GM23338 (cell line): ENCODE measurements around the gene RIN3. TPM values are rescaled to one million over a fixed set of nuclear protein-coding genes. Genes with fewer than 3 reads are reported as not detected.

Experiments
- ATAC-seq: fragments of 200-7000 bp; cut with Tn5 transposase; 3 replicates; pipeline ENCODE4 v1.9.1; 2020
- DNase-seq: peaks from one replicate; pipeline ENCODE4 v3.0.0-alpha.2; 2015; ENCODE audit warnings: low spot score
- H2AFZ ChIP-seq: fragments of 200-600 bp; sonication (generic); 2 replicates; pipeline ENCODE4 v1.8.0; 2016; ENCODE audit warnings: antibody characterized with exemption, mild to moderate bottlenecking, moderate library complexity
- H3F3A ChIP-seq: fragments of 200-600 bp; sonication (generic); replicated peaks from 2 replicates; pipeline ENCODE4 v1.8.0; 2017; ENCODE audit warnings: antibody characterized with exemption, mixed run types, low read depth
- H3K27ac ChIP-seq: fragments of 200-600 bp; sonication (generic); 2 replicates; pipeline ENCODE4 v1.6.1; 2016; ENCODE audit warnings: low read depth
- H3K27me3 ChIP-seq: fragments of 200-600 bp; sonication (generic); 2 replicates; pipeline ENCODE4 v1.8.0; 2016; ENCODE audit warnings: mild to moderate bottlenecking, mixed run types, moderate library complexity; ENCODE audit not compliant: insufficient read depth
- H3K36me3 ChIP-seq: fragments of 200-600 bp; sonication (generic); 2 replicates; pipeline ENCODE4 v1.8.0; 2016; ENCODE audit warnings: mild to moderate bottlenecking; ENCODE audit not compliant: insufficient read depth
- H3K4me1 ChIP-seq: fragments of 200-600 bp; sonication (generic); 2 replicates; pipeline ENCODE4 v1.8.0; 2016; ENCODE audit warnings: mild to moderate bottlenecking, moderate library complexity; ENCODE audit not compliant: insufficient read depth
- H3K4me2 ChIP-seq: fragments of 200-600 bp; sonication (generic); 2 replicates; pipeline ENCODE4 v1.7.1; 2017; ENCODE audit warnings: mixed run types
- H3K4me3 ChIP-seq: fragments of 200-600 bp; sonication (generic); 2 replicates; pipeline ENCODE4 v1.6.1; 2016; ENCODE audit warnings: mixed run types
- H3K79me2 ChIP-seq: fragments of 200-600 bp; sonication (generic); replicated peaks from 2 replicates; pipeline ENCODE4 v1.8.0; 2017; ENCODE audit warnings: mild to moderate bottlenecking; ENCODE audit not compliant: insufficient read depth
- H3K9me2 ChIP-seq: fragments of 200-600 bp; sonication (generic); 2 replicates; pipeline ENCODE4 v1.8.0; 2017; ENCODE audit not compliant: insufficient read depth
- H4K20me1 ChIP-seq: fragments of 200-600 bp; sonication (generic); replicated peaks from 2 replicates; pipeline ENCODE4 v1.8.0; 2017; ENCODE audit warnings: mild to moderate bottlenecking; ENCODE audit not compliant: insufficient read depth
- H3K27ac Mint-ChIP-seq: 2 replicates; pipeline ENCODE4 v1.8.0; 2020; ENCODE audit warnings: inconsistent platforms, mild to moderate bottlenecking, moderate library complexity, mixed read lengths
- H3K27me3 Mint-ChIP-seq: 3 replicates; pipeline ENCODE4 v1.8.0; 2022; ENCODE audit warnings: low read depth, mild to moderate bottlenecking, moderate library complexity, mixed read lengths, inconsistent platforms; ENCODE audit not compliant: insufficient read depth, poor library complexity
- H3K36me3 Mint-ChIP-seq: 3 replicates; pipeline ENCODE4 v1.8.0; 2021; ENCODE audit warnings: low read depth, mild to moderate bottlenecking, inconsistent platforms, moderate library complexity, mixed read lengths
- H3K4me1 Mint-ChIP-seq: 3 replicates; pipeline ENCODE4 v1.8.0; 2020; ENCODE audit warnings: mild to moderate bottlenecking, inconsistent platforms, mixed read lengths
- H3K4me3 Mint-ChIP-seq: 3 replicates; pipeline ENCODE4 v1.8.0; 2021; ENCODE audit warnings: moderate library complexity, mild to moderate bottlenecking, inconsistent platforms, mixed read lengths
- H3K9me3 Mint-ChIP-seq: 3 replicates; pipeline ENCODE4 v1.8.0; 2020; ENCODE audit warnings: moderate library complexity, mild to moderate bottlenecking, inconsistent platforms, mixed read lengths
- CREB1 ChIP-seq: fragments of 250-450 bp; sonication (Bioruptor Pico); IDR thresholded peaks from 2 replicates; pipeline ENCODE4 v1.5.0; 2020; ENCODE audit warnings: low read depth, mild to moderate bottlenecking, moderate library complexity
- CTCF ChIP-seq, 2 experiments: fragments of 200-600 bp in 1 of 2; sonication (generic) in 1 of 2; conservative IDR thresholded peaks; 2 replicates each; pipeline versions ENCODE4 v1.5.1 to v1.6.1; 2016 to 2017; ENCODE audit warnings: antibody characterized with exemption in 2 of 2, low read depth in 2 of 2, mild to moderate bottlenecking in 2 of 2, moderate library complexity in 1 of 2
- EZH2 ChIP-seq: fragments of 200-600 bp; sonication (generic); IDR thresholded peaks from one replicate; pipeline ENCODE4 v1.8.0; 2017; ENCODE audit warnings: antibody characterized with exemption, mild to moderate bottlenecking, low read depth; ENCODE audit not compliant: unreplicated experiment
- EZH2phosphoT487 ChIP-seq: fragments of 200-600 bp; sonication (generic); IDR thresholded peaks from one replicate; pipeline ENCODE4 v1.8.1; 2018; ENCODE audit warnings: antibody characterized with exemption; ENCODE audit not compliant: unreplicated experiment
- JUNB ChIP-seq: IDR thresholded peaks from one replicate; pipeline ENCODE4 v1.6.1; 2016; ENCODE audit warnings: antibody characterized with exemption; ENCODE audit not compliant: unreplicated experiment
- NANOG ChIP-seq: IDR thresholded peaks from 2 replicates; pipeline ENCODE4 v1.6.1; 2016; ENCODE audit warnings: antibody characterized with exemption, borderline replicate concordance
- POLR2AphosphoS5 ChIP-seq: IDR thresholded peaks from 2 replicates; pipeline ENCODE4 v1.6.1; 2016; ENCODE audit warnings: antibody characterized with exemption, low read depth
- REST ChIP-seq: IDR thresholded peaks from one replicate; pipeline ENCODE4 v1.6.1; 2018; ENCODE audit warnings: antibody characterized with exemption; ENCODE audit not compliant: unreplicated experiment
- STAT1 ChIP-seq: IDR thresholded peaks from one replicate; pipeline ENCODE4 v1.6.1; 2016; ENCODE audit warnings: antibody characterized with exemption; ENCODE audit not compliant: unreplicated experiment
- ZNF114 ChIP-seq: fragments of 250-450 bp; sonication (Bioruptor Pico); IDR thresholded peaks from 2 replicates; pipeline ENCODE4 v1.5.0; 2020; ENCODE audit warnings: mild to moderate bottlenecking, moderate library complexity
- ZNF331 ChIP-seq: fragments of 250-450 bp; sonication (Bioruptor Pico); IDR thresholded peaks from 2 replicates; pipeline ENCODE4 v1.5.0; 2020; ENCODE audit warnings: low read depth, mild to moderate bottlenecking, moderate library complexity
- polyA plus RNA-seq: library from polyadenylated mRNA; unstranded; fragments of >200 nt; fragmentation: Nextera tagmentation; extraction: Ambion mirVana; gene quantifications from 2 replicates; pipeline ENCODE4 v1.2.1, GENCODE V29; 2016
- total RNA-seq: library from RNA; depleted of rRNA; stranded (reverse); fragments of >200 nt; shearing (Covaris generic); gene quantifications from 2 replicates; pipeline ENCODE4 v1.2.3, GENCODE V29; 2014

Gene RIN3
- total and polyA plus RNA-seq, 2 experiments from 2014 or later, result 0.97 to 1.5 TPM

GRCh38 chr14:92690171-92691011, 176.8 kb downstream of the RIN3 start:
- Mint-ChIP-seq H3K4me1 (no peaks in the 10 kb centered on the region), H3K27me3 (peaks cover 32% of the 10 kb centered on the region), H3K9me3 (no peaks in the 10 kb centered on the region), H3K36me3 (no peaks in the 10 kb centered on the region), H3K27ac (no peak overlapping the region), H3K4me3 (no peak overlapping the region)
- no peak for TF ChIP-seq EZH2phosphoT487
- TF ChIP-seq NANOG, result no peak
- TF ChIP-seq EZH2, result no peak
- no peak for TF ChIP-seq REST
- TF ChIP-seq CTCF (conservative IDR thresholded peaks at IDR 0.05; ENCODE audit: low read depth in 2 of 2), result peak; percentile 24 to 62; a peak in 3 of 4 replicates
- ATAC-seq (no peak), DNase-seq (peak; percentile 33)
- Histone ChIP-seq H4K20me1 (no peaks in the 10 kb centered on the region), H3K27ac (no peak overlapping the region), H3K4me1 (no peaks in the 10 kb centered on the region), H3K4me3 (no peak overlapping the region), H3K9me2 (no peaks in the 10 kb centered on the region), H3K27me3 (peaks cover 23% of the 10 kb centered on the region), H3K36me3 (no peaks in the 10 kb centered on the region), H3K4me2 (no peak overlapping the region), H3K79me2 (no peaks in the 10 kb centered on the region), H2AFZ (no peak overlapping the region), H3F3A (no peaks in the 10 kb centered on the region)

GRCh38 chr14:92692822-92693226, 179.2 kb downstream of the RIN3 start:
- H3K27me3 Mint-ChIP-seq, result peaks cover 27% of the 10 kb centered on the region
- TF ChIP-seq REST (no peak), EZH2phosphoT487 (no peak), CREB1 (CRISPR knock-in tag) (no peak), STAT1 (no peak), JUNB (no peak), POLR2AphosphoS5 (no peak), ZNF331 (CRISPR knock-in tag) (no peak), CTCF (conservative IDR thresholded peaks at IDR 0.05; ENCODE audit: low read depth in 2 of 2) (no peak), EZH2 (no peak), NANOG (no peak), ZNF114 (CRISPR knock-in tag) (no peak)

More at GRCh38 chr14:92692822-92693226, 179.2 kb downstream of the RIN3 start:
- Histone ChIP-seq H3K27me3 (peaks cover 16% of the 10 kb centered on the region), H3K9me2 (no peaks in the 10 kb centered on the region), H3K79me2 (no peaks in the 10 kb centered on the region), H3F3A (no peaks in the 10 kb centered on the region), H3K4me3 (no peak overlapping the region), H3K4me2 (no peak overlapping the region), H3K4me1 (no peaks in the 10 kb centered on the region), H4K20me1 (no peaks in the 10 kb centered on the region), H2AFZ (no peak overlapping the region), H3K27ac (no peak overlapping the region), H3K36me3 (no peaks in the 10 kb centered on the region)
- no peak for DNase-seq
- Mint-ChIP-seq H3K4me1 (no peaks in the 10 kb centered on the region), H3K27ac (no peak overlapping the region), H3K9me3 (no peaks in the 10 kb centered on the region), H3K36me3 (no peaks in the 10 kb centered on the region), H3K4me3 (no peak overlapping the region)
- ATAC-seq, result no peak
